Stimulated activated CD8-positive, alpha-beta memory T cell treated with anti-CD3 and anti-CD28 coated beads, Interleukin-2, amount 100 ng/mL, for 48 hours (primary cell): ENCODE measurements around the gene KRTAP5-2.
"Not testable (repeated sequence)": the region's sequence is repeated elsewhere in the genome, so short reads cannot be mapped to it uniquely, and the experiment has no call there.

Experiments
- DNase-seq, 2 donors: peaks; one replicate each; pipeline ENCODE4 v3.0.0-alpha.2; 2020; ENCODE audit warnings: low read depth in 2 of 2

KRTAP5-2 gene, protein sequence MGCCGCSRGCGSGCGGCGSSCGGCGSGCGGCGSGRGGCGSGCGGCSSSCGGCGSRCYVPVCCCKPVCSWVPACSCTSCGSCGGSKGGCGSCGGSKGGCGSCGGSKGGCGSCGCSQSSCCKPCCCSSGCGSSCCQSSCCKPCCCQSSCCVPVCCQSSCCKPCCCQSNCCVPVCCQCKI

DNA sequence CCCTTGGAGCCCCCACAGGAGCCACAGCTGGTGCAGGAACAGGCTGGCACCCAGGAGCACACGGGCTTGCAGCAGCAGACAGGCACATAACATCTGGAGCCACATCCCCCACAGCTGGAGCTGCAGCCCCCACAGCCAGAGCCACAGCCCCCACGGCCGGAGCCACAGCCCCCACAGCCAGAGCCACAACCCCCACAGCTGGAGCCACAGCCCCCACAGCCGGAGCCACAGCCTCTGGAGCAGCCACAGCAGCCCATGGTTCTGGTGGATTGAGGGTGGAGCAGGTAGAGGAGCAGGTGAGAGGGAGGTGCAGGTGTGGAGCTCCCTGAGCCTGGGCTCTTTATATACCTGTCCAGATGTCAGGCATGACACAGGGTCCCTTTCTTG lies at the start of gene KRTAP5-2:
KRTAP5-2 (minus strand) TSS at position 301 of the 387 bp plus-strand sequence; CDS start at position 257, 44 bp downstream.
- DNase-seq = no peak

DNA sequence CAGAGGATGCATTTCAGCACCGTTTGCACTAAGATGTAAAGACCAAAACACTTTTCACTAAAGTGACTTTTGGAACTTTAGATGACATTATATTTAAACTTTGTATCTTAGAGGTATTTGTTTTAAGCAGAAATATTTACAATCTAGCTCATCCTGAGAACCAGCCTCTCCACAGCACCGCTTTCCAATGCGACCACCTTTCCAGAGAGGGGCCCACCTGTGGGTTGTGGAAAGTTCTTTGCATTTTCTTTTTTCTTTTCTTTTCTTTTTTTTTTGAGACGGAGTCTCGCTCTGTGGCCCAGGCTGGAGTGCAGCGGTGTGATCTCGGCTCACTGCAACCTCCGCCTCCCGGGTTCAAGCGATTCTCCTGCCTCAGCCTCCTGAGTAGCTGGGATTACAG lies 48.4 kb upstream of the KRTAP5-2 start:
- DNase-seq = not testable (repeated sequence)

DNA sequence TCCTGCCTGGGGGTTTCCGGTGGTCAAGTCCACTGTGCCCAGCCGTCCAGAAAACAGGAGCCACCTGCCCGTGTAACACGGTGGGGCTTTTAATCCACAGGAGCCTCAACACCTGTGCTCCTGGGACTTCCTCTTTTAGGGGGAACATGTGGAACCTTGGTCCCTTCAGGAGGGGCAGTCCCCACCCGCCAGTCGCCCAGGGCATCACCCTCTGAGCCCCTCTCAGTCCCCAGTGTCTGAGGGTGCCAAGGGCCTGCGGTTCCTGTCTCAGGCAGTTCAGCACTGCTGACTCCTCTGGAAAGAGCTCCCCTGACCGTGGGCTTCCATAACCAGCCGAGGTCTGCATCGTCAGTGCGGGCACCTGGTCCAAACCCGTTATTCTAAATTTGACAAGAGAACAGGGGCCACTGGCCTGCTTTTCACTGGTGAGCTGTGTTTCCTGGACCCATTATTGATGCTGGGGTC lies 47.3 kb upstream of the KRTAP5-2 start:
- no peak for DNase-seq

DNA sequence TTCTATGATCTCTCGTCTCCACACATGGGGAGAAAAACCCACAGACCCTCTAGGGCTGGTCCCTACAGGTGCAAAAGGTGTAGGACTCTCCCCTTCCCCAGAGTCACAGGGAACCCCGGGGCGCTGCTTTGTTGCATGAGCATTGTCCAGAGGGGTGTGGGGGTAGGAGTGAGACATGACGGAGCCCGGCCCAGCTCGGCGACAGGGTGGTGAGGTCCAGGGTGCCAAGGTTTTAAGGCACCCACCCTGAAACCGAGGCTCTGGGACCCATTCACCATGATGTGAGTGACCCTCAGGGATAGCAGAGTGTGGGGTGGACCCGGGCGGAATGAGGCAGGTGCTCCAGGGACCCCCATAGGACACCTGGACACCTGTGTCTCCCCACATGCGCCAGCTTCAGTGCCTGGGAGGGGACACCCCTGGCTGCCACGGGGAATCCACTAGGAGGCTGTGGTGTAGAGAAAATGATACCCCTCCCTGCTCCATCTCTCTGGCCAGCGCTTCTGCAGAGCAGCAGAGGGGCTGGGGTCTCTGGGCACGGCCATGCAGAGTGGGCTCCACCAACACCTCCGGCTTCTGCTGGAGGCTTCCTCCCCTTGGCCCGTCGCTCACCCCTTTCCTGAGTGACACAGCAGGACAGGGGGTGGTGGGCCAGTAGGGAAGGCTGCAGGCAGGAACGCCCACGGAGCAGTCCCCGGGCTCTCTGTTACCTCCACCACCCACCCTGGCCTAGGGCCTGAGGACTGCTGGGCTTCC lies 46.7 kb upstream of the KRTAP5-2 start:
- no peak for DNase-seq

DNA sequence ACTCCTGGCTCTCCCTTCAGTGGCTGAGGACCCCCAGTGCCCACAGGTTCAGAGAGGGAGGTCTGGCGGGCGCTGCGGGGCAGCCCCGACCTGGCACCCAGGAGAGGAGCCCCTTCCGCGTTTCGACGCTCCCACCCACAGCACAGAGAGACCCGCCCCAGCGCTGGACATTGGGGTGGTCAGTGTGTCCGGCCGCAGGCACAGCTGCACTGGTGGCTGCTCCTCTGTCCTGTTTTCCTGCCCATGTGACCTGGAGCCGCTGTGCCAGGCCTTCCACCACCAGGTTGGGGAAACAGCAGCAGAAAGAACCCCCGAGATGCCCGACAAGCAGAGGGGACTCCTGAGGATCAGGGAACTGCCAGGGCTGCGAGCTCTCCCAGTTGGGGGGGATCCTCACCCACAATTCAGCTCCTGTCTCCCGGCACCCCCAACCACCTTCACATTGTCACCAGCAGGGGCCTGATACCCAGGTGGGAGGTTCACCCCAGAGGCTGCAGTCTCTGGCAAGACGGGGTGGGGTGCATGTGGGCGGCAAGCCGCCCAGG lies 45.1 kb upstream of the KRTAP5-2 start:
- no peak for DNase-seq

DNA sequence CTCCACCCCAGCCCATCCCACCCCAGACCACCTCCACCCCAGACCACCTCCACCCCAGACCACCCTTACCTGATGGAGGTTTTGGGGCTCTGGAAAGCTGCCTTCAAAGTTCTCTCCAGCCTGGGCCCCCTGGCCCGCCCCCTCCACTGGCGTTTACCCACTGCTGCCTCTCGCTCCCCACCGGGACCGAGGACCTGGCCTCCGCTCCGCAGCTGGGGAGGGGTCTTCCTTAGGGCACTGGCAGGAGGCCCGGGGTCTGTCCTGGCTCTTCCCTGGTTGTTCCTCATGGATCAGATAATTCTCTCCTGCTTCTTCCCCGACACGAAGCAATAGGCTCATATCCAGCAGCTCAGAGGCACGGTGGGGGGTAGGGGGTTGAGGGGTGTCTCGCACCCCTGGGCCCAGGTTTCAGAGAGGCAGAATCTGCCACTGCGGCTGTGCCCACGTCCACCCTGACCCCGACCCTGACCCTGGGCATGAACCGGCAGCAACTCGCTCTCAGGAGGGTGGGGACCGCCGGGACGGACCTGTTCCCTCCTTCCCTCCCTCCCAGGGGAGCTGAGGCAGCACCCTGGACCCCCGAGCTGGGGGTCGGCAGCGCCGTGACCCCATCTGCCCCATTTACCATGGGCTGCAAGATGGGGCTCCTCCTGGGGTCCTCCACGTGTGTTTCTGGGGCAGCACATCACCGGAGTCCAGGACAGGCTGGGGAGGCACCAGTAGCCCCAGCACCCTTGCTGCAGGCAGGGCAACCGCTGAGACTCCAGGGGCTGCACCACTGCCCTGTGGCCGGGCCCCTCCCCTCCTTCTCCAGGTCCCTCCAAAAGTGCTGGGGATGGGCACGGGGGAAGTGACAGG lies 44.4 kb upstream of the KRTAP5-2 start:
- no peak for DNase-seq

DNA sequence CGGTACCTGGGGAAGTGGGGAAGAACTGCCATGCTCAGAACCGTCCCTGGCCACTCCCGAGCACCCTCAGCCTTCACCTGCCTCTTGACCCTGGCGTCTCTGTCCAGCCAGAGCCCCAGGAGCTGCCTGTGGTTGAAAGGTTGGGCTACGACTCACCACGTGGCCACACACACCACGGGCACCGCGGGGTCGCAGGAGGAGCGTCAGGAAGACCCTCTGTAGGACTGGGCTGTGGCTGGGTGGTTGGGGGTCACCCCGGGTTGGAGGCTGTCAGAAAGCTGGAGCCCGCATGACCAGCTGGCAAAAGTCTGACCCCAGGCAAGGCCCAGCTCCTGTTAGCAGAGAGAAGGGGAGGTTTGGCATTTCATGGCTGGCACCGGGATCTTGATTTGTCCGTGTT lies 43.0 kb upstream of the KRTAP5-2 start:
- DNase-seq = no peak

DNA sequence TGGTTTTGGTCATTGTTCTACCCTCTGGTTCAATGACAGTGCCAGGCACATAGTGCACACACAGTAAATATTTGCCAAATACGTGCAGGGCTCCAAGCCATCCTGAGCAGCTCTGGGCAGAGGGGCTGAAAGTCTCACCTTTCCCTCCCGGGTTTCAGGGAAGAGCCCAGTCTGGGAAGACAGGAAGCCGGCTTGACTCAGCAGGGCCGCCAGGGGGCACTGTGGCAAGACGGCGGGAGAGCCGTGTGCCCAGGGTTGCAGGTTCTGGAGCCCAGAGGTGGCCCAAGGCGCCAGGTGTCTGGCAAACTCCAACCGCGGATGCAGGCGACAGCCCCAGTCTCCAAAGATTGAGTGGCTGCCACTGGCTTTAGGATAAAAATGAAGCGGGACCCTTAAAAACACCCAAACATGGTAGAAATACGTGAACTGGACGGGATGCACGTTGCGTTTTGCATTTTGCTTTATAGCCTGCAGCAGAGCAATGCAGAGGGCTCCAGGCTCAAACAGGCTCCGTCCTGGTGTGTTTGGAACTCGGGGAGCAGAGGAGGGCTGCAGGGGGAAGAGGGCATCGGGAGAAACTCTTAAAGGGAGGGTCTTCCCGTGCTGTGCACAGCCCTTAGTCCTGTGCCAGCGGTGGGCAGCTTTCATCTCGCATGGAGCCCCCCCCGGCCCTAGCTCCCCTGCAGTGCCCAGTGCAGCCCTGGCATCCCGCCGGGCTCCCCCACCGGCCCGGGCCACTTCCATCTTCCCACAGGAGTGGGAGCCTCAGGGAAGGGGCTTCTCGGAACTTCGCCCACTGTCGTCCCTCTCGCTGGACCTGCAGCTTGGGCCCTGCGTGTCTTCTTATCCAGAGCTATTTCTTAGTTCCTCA lies 42.2 kb upstream of the KRTAP5-2 start:
- DNase-seq = peak in 1 of 2 donors; percentile 9

DNA sequence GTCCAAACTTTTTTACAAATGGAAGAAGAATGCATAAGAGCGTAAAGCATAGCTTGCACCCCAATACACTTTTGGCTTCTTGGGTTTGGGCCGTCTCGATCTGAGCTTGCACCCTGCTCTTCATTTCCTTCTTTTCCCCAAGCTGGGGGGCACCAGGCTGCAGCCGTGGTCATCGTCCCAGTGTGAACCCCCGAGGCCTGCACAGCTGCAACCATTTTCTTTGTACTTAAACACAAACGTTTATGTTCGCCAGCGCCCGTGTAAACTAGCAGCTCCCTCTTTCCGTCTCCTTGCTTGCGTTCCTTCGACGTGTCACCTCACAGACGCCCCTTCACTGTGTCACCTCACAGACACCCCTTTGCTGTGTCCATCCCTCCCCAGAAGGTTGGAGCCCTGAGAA lies 41.6 kb upstream of the KRTAP5-2 start:
- DNase-seq = no peak

DNA sequence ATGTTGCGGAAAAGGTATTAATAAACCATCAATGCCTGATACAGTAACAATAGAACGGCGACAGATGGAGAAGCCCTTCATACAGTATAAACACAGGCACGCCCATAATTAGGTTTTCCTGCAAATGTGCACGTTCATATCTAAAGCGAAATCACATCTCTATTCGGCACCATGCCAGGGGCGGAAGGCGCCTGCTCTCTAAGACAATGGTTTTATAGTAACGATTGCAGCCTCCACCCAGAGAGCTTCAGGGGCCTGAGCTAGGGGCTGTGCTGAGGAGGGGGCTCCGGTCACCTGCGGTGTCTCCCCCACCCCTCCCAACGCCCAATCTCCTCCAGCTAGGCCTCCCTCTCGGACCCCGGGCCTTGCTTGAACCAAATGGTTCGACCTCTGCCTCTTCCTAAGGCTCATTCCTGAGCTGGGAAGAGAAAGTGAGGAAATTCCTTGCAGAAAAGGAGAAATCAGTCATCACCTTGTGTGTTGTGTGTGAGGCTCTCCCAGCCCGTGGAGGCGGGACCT lies 41.1 kb upstream of the KRTAP5-2 start:
- DNase-seq = no peak

DNA sequence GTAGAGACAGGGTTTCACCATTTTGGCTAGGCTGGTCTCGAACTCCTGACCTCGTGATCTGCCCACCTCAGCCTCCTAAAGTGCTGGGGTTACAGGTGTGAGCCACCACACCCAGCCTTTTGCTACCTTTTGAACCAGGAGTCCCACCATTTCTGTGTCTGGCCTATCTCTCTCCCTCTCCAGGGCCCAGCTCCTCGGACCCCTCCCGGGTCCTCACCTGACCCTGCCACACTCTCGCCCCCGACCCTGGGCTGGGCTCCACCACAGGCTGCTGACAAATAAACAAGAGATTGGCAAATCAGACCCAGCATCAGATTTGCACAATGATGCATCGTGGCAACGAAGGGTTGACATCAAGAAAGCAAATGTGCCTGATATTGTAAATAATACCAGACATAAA lies 40.2 kb upstream of the KRTAP5-2 start:
- DNase-seq = no peak

DNA sequence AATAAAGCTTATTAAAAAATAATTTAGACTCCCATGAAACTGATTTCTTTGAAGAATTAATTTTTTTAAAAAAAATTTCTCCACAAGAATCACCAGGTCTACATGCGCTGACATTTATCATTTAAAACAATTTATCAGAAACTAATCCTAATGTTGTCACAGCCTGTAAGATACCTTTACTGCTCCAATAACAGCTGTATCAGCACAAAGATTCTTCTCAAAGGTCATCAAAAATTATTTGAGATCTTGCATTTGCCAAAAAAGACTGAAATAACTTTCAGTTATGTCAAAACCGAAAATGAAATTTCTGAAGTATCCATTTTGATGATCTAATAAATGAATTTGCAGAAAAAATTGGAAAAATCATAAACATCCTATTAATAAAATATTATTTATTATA lies 39.5 kb upstream of the KRTAP5-2 start:
- no peak for DNase-seq

DNA sequence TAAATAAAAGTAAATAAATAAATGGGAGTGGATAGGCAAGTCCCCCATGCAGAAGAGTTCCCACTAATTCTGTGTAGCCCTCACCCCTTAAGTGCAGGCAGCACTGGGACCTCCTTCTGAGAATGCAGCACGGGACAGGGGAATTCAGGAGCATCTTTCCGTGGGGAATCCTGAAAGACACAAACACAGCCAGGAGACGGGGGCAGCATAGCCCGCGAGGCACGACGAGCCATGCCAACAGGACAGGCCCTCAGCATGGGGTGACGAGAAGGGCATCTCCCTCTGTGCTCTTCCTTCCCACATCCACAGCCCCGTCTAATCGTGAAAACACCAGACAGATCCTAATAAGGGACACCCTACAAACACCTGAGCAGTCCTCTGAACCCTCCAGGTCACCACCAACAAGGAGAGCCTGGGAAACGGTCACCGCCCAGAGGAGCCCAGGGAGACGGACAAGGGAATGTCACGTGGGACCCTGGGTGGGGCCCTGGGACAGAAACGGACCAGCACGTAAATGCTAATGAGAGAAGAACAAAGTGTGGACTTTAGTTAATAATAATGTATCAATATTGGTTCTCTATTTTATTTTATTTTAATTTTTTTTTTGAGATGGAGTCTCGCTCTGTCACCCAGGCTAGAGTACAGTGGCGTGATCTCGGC lies 38.3 kb upstream of the KRTAP5-2 start:
- DNase-seq = no peak

DNA sequence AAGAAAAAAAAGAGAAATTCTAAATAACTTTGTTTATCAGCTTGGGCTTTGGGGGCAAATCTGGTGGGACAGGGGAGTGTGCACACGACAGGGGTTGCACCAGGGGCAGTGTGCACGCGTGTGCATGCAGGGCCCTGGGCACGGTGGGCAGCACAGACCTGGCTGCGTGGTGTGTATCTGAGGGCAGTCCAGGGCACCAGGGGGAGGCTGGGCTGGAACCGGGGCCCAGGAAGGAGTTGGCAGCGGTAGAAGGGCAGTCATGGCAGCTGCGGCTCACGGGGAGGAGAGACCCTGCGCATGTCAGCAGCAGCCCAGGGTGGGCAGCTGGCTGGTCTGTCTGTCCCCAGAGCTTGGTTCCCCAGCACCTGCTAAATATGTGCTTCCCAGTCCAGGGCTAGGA lies 35.8 kb upstream of the KRTAP5-2 start:
- DNase-seq = no peak

DNA sequence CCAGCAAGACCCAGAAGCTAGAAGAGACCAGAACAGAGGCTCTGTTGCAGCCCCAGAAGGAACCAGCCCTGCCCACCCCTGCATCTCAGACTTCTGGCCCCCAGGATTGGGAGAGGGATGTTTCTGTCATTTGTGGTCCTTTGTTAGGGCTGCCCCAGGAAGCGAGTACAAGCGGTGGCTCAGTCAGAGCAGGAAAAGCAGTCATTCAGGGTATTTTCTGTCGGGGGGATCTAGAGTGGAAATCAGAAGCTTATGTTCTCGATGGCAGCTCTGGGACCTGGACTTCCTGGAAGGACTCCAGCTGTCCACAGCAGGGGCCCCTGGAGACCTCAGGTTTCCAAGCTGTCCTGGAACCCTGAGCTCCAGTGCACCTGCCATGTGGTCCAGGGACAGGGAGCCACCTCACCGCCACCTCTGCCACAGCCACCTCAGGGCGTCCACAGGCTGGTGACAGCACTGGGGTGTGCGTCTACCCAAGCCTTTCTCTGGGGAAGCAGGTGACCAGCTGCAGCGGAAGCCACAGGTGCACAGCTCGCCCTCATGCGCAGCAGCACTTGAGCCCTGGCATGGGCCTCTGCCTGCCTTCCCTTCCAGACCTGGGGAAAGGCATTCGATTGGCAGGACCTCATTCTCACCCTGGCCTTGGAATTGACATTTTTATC lies 34.1 kb upstream of the KRTAP5-2 start:
- no peak for DNase-seq

DNA sequence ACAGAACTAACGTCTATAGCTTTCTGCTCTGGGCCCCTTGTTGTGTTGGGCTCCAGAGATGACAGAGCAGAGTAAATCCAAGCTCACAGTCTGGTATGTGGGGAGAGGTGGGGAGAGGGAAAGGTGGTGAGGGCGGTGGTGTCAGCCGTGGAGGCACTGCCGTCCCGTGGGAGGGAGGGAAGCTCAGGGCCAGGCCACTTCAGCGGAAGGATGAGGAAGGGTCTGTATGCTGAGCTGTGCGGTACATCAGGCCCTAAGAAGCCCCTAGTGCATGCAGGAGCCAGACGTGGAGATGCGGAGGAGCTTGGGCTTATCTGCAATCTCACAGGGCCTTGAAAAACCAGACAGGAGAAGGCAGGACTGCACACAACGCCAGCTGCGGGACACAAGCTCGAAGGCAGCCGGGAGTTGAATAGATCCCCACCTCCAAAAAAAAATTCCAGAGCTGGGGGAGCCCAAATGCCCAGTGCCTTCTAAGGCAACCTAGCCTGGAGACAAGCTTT lies 33.0 kb upstream of the KRTAP5-2 start:
- DNase-seq = no peak

DNA sequence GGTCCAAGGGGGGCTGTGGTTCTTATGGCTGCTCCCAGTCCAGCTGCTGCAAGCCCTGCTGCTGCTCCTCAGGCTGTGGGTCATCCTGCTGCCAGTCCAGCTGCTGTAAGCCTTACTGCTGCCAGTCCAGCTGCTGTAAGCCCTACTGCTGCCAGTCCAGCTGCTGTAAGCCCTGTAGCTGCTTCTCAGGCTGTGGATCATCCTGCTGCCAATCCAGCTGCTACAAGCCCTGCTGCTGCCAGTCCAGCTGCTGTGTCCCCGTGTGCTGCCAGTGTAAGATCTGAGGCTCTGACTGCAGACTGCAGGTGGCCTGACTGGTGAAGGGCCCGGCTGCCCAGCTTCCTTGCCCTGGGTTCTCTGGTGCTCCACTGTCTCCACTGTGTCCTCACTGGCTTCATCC lies 32.2 kb upstream of the KRTAP5-2 start:
- no peak for DNase-seq

DNA sequence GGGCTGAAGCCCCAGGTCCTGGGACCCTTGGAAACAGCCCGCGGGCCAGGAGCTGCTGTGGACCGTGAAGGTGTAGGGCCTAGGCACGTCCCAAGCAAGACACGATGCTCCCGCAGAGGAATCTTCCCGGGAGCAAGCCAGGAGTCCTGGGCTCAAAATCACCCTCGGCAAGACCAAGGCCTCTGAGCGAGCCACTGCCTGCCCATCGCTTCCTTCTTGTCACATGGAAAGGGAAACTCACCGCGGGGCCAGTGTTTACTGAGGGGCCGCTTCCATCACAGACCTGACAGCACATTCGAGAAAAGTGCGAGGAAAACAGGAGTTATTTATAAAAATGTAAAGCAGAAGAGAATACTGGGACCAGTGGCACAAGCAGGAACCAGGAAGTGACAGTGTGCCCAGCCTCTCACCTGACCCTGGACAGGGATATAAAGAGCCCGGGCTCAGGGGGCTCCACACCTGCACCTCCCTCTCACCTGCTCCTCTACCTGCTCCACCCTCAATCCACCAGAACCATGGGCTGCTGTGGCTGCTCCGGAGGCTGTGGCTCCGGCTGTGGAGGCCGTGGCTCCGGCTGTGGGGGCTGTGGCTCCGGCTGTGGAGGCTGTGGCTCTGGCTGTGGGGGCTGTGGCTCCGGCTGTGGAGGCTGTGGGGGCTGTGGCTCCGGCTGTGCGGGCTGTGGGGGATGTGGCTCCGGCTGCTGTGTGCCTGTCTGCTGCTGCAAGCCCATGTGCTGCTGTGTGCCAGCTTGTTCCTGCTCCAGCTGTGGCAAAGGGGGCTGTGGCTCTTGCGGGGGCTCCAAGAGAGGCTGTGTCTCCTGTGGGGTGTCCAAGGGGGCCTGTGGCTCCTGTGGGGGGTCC lies 31.5 kb upstream of the KRTAP5-2 start, which contains the start of gene KRTAP5-5:
KRTAP5-5 (plus strand) TSS at position 450 of the 860 bp plus-strand sequence; CDS start at position 516, 66 bp downstream.
- DNase-seq = no peak
